ENCODE data around the gene GALNTL6.

GRCh38 chr4:171765514-171765913 is 47.7 kb upstream of the GALNTL6 start:
- no peak for TF ChIP-seq POLR2AphosphoS5 (IDR thresholded peaks at IDR 0.05)
- TF ChIP-seq POLR2A (IDR thresholded peaks at IDR 0.05), result no peak
- TF ChIP-seq, protein P1, sequence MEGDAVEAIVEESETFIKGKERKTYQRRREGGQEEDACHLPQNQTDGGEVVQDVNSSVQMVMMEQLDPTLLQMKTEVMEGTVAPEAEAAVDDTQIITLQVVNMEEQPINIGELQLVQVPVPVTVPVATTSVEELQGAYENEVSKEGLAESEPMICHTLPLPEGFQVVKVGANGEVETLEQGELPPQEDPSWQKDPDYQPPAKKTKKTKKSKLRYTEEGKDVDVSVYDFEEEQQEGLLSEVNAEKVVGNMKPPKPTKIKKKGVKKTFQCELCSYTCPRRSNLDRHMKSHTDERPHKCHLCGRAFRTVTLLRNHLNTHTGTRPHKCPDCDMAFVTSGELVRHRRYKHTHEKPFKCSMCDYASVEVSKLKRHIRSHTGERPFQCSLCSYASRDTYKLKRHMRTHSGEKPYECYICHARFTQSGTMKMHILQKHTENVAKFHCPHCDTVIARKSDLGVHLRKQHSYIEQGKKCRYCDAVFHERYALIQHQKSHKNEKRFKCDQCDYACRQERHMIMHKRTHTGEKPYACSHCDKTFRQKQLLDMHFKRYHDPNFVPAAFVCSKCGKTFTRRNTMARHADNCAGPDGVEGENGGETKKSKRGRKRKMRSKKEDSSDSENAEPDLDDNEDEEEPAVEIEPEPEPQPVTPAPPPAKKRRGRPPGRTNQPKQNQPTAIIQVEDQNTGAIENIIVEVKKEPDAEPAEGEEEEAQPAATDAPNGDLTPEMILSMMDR (IDR thresholded peaks at IDR 0.05), result no peak

Data from stomach (tissue), 4 donors.